ENCODE results near the gene TLCD2.

DNA sequence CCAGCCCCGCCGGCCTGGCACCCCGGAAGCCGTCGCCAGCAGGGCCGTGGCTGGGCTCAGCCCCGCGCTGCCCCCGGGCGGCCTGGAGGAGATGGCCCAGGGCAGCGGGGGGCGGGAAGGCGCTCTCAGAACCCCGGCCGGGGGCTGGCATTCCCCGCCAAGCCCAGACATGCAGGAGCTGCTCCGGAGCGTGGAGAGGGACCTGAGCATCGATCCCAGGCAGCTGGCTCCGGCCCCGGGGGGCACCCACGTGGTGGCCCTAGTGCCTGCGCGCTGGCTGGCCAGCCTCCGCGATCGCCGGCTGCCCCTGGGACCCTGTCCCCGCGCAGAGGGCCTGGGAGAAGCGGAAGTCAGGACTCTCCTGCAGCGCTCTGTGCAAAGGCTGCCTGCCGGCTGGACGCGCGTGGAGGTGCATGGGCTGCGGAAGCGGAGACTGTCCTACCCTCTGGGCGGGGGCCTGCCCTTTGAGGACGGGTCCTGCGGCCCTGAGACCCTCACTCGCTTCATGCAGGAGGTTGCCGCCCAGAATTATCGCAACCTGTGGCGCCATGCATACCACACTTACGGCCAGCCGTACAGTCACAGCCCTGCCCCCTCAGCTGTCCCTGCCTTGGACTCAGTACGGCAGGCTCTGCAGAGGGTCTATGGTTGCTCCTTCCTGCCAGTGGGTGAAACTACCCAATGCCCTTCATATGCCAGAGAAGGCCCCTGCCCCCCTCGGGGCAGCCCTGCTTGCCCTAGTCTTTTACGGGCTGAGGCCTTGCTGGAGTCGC lies 14.9 kb upstream of the TLCD2 start:
- TF ChIP-seq, protein P1, sequence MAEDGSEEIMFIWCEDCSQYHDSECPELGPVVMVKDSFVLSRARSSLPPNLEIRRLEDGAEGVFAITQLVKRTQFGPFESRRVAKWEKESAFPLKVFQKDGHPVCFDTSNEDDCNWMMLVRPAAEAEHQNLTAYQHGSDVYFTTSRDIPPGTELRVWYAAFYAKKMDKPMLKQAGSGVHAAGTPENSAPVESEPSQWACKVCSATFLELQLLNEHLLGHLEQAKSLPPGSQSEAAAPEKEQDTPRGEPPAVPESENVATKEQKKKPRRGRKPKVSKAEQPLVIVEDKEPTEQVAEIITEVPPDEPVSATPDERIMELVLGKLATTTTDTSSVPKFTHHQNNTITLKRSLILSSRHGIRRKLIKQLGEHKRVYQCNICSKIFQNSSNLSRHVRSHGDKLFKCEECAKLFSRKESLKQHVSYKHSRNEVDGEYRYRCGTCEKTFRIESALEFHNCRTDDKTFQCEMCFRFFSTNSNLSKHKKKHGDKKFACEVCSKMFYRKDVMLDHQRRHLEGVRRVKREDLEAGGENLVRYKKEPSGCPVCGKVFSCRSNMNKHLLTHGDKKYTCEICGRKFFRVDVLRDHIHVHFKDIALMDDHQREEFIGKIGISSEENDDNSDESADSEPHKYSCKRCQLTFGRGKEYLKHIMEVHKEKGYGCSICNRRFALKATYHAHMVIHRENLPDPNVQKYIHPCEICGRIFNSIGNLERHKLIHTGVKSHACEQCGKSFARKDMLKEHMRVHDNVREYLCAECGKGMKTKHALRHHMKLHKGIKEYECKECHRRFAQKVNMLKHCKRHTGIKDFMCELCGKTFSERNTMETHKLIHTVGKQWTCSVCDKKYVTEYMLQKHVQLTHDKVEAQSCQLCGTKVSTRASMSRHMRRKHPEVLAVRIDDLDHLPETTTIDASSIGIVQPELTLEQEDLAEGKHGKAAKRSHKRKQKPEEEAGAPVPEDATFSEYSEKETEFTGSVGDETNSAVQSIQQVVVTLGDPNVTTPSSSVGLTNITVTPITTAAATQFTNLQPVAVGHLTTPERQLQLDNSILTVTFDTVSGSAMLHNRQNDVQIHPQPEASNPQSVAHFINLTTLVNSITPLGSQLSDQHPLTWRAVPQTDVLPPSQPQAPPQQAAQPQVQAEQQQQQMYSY (CRISPR knock-in tag; IDR thresholded peaks at IDR 0.05): no peak
- TF ChIP-seq POLR2AphosphoS5 (IDR thresholded peaks at IDR 0.05; ENCODE audit: low read depth, low read length) (no peak), HNF4G (IDR thresholded peaks at IDR 0.05; ENCODE audit: borderline replicate concordance, low read depth, low read length) (no peak), HNF4G (CRISPR knock-in tag; IDR thresholded peaks at IDR 0.05; ENCODE audit: borderline replicate concordance, low read depth) (no peak), ELK4 (CRISPR knock-in tag; IDR thresholded peaks at IDR 0.05; ENCODE audit: borderline replicate concordance) (no peak), MEF2D (CRISPR knock-in tag; IDR thresholded peaks at IDR 0.05) (no peak), HINFP (CRISPR knock-in tag; IDR thresholded peaks at IDR 0.05; ENCODE audit: low read depth) (no peak), CEBPG (CRISPR knock-in tag; IDR thresholded peaks at IDR 0.05) (no peak), RARA (CRISPR knock-in tag; IDR thresholded peaks at IDR 0.05) (no peak), HOXA7 (CRISPR knock-in tag; IDR thresholded peaks at IDR 0.05) (no peak), NR3C1 (CRISPR knock-in tag; IDR thresholded peaks at IDR 0.05) (no peak), BHLHE40 (IDR thresholded peaks at IDR 0.05; ENCODE audit: low read length) (no peak), ZNF660 (CRISPR knock-in tag; IDR thresholded peaks at IDR 0.05; ENCODE audit: borderline replicate concordance, low read depth) (no peak), TCF12 (IDR thresholded peaks at IDR 0.05) (no peak), TCF12 (CRISPR knock-in tag; IDR thresholded peaks at IDR 0.05) (no peak)
- TF ChIP-seq, protein P2, sequence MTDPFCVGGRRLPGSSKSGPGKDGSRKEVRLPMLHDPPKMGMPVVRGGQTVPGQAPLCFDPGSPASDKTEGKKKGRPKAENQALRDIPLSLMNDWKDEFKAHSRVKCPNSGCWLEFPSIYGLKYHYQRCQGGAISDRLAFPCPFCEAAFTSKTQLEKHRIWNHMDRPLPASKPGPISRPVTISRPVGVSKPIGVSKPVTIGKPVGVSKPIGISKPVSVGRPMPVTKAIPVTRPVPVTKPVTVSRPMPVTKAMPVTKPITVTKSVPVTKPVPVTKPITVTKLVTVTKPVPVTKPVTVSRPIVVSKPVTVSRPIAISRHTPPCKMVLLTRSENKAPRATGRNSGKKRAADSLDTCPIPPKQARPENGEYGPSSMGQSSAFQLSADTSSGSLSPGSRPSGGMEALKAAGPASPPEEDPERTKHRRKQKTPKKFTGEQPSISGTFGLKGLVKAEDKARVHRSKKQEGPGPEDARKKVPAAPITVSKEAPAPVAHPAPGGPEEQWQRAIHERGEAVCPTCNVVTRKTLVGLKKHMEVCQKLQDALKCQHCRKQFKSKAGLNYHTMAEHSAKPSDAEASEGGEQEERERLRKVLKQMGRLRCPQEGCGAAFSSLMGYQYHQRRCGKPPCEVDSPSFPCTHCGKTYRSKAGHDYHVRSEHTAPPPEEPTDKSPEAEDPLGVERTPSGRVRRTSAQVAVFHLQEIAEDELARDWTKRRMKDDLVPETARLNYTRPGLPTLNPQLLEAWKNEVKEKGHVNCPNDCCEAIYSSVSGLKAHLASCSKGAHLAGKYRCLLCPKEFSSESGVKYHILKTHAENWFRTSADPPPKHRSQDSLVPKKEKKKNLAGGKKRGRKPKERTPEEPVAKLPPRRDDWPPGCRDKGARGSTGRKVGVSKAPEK (CRISPR knock-in tag; IDR thresholded peaks at IDR 0.05; ENCODE audit: borderline replicate concordance): no peak

Data from HepG2 (cell line).